Breast epithelium (tissue), 4 donors: ENCODE data around the gene PLPP2. TPM values are rescaled to one million over a fixed set of nuclear protein-coding genes. Genes with fewer than 3 reads are reported as not detected.

Experiments used
- DNase-seq, 2 donors: peaks; one replicate each; pipeline ENCODE4 v3.0.0-alpha.2; 2019; ENCODE audit warnings: low spot score in 2 of 2
- H3K27ac ChIP-seq, 2 donors: fragments of 200-600 bp; sonication (generic) in 1 of 2; one replicate each; pipeline ENCODE4 v1.5.1; 2016 to 2019; ENCODE audit warnings: mild to moderate bottlenecking in 1 of 2
- H3K27me3 ChIP-seq, 2 donors: fragments of 200-600 bp; sonication (generic) in 1 of 2; one replicate each; pipeline versions ENCODE4 v1.5.1 to v1.6.0; 2017 to 2019; ENCODE audit warnings: control low read depth in 1 of 2, mild to moderate bottlenecking in 1 of 2
- H3K36me3 ChIP-seq: fragments of 200-600 bp; one replicate; pipeline ENCODE4 v1.5.1; 2019
- H3K4me1 ChIP-seq, 2 donors: fragments of 200-600 bp; sonication (generic); one replicate each; pipeline ENCODE4 v1.5.1; 2016 to 2019; ENCODE audit warnings: control low read depth in 1 of 2
- H3K4me3 ChIP-seq, 3 donors: fragments of 200-600 bp; sonication (generic); 1 replicate in 2 of 3; 2 replicates in 1 of 3; pipeline ENCODE4 v1.5.1; 2016 to 2019; ENCODE audit warnings: mild to moderate bottlenecking in 3 of 3, moderate library complexity in 2 of 3
- H3K9me3 ChIP-seq, 2 donors: fragments of 200-600 bp; sonication (generic) in 1 of 2; one replicate each; pipeline ENCODE4 v1.5.1; 2016 to 2019; ENCODE audit warnings: control low read depth in 1 of 2
- CTCF ChIP-seq, 3 donors: fragments of 450-650 bp; IDR thresholded peaks; one replicate each; pipeline ENCODE4 v1.5.1; 2016 to 2017; ENCODE audit warnings: antibody characterized with exemption in 3 of 3, mild to moderate bottlenecking in 3 of 3, moderate library complexity in 3 of 3
- POLR2A ChIP-seq: fragments of 450-650 bp; IDR thresholded peaks from one replicate; pipeline ENCODE4 v1.6.1; 2016; ENCODE audit warnings: antibody characterized with exemption, mild to moderate bottlenecking, moderate library complexity
- POLR2AphosphoS5 ChIP-seq, 3 donors: sonication (generic); formaldehyde crosslinking; IDR thresholded peaks; one replicate each; pipeline ENCODE4 v1.6.1; 2017; ENCODE audit warnings: antibody characterized with exemption in 3 of 3
- intact Hi-C: fragments of 100-400 bp; cut with DNase I; formaldehyde crosslinking; loops from one replicate; pipeline ENCODE4 v1.15.1; 2023; ENCODE audit warnings: low total_unique reads
- total RNA-seq, 3 donors: library from RNA; depleted of rRNA; stranded (reverse); fragments of >200 nt; gene quantifications; one replicate each; pipeline ENCODE4 v1.1.0, GENCODE V29; 2016

Gene PLPP2
- total RNA-seq, 3 donors from 2014 or later, result 0.48 to 166 (median 120) TPM

- no peak for DNase-seq
- intact Hi-C loops, result no loop called here
- no peak overlapping the region for H3K4me3 ChIP-seq
- TF ChIP-seq CTCF (IDR thresholded peaks at IDR 0.05), result no peak
- TF ChIP-seq POLR2AphosphoS5 (IDR thresholded peaks at IDR 0.05), result no peak
- TF ChIP-seq POLR2A, result no peak
- H3K36me3 ChIP-seq, result no peaks in the 10 kb centered on the region
- no peaks in the 10 kb centered on the region for H3K27me3 ChIP-seq
- no peaks in the 10 kb centered on the region for H3K4me1 ChIP-seq
- H3K9me3 ChIP-seq, result no peaks in the 10 kb centered on the region
- H3K27ac ChIP-seq, result no peak overlapping the region
These were observed 45.7 kb downstream of the PLPP2 start for GRCh38 chr19:245457-245856.

Other genes with a start within 250 kb of the PLPP2 start
- not detected for gene OR4F17, start 184.3 kb downstream of the PLPP2 start, total RNA-seq
- gene MIER2, start 53.4 kb upstream of the PLPP2 start, total RNA-seq, result 10 to 100 TPM in 2 of 3 donors, 1 to 10 TPM in 1; 5.4 to 17.0 (median 12.8) TPM
- gene C2CD4C, start 117.7 kb upstream of the PLPP2 start, total RNA-seq, result 1 to 10 TPM in 1 of 3 donors, under 1 TPM in 2; 0.29 to 2.6 (median 0.80) TPM
- gene SHC2, start 169.6 kb upstream of the PLPP2 start, total RNA-seq, result 10 to 100 TPM in 2 of 3 donors, 1 to 10 TPM in 1; 8.3 to 40.6 (median 21.8) TPM
- under 1 TPM in 1 of 3 donors, not detected in 2; 0.66 TPM for gene MADCAM1, start 205.1 kb upstream of the PLPP2 start, total RNA-seq
- gene TPGS1, start 216.1 kb upstream of the PLPP2 start, total RNA-seq, result 10 to 100 TPM; 77.7 to 98.9 (median 77.7) TPM
- 10 to 100 TPM; 44.6 to 69.5 (median 49.3) TPM for gene CDC34, start 240.4 kb upstream of the PLPP2 start, total RNA-seq